Measurements from ENCODE around the gene UBE2V1. TPM values are rescaled to one million over a fixed set of nuclear protein-coding genes. Genes with fewer than 3 reads are reported as not detected.

The UBE2V1 gene
- total RNA-seq, 4 donors from 2014 or later = 80.5 to 162 (median 99.0) TPM

DNA sequence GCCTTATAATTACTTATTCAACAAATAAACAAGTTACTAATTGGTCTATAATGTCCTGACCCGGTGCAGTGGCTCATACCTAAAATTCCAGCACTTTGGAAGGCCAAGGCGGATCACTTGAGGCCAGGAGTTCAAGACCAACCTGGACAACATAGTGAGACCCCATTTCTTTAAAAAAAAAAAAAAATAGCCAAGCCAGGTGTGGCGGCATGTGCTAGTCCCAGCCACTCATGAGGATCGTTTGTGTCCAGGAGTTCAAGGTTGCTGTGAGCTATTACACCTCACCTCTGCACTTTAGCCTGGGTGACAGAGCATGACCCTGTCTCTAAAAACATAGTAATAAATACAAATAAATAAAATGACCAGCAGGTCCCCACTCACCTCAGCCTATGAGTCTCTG, 9.8 kb upstream of the UBE2V1 start:
- peak in 1 of 2 donors; percentile 34 for DNase-seq (ENCODE audit: low spot score in 2 of 2)
- Histone ChIP-seq H3K27me3 (no peaks in the 10 kb centered on the region), H3K9me3 (no peaks in the 10 kb centered on the region), H3K36me3 (peaks cover 45% of the 10 kb centered on the region), H3K4me1 (peaks cover 18% of the 10 kb centered on the region), H3K27ac (no peak overlapping the region), H3K4me3 (no peak overlapping the region)
- 85% methylated on average over 4 of the region's 4 CpGs for WGBS
- TF ChIP-seq POLR2AphosphoS5 (IDR thresholded peaks at IDR 0.05) = no peak
- TF ChIP-seq, protein P1, sequence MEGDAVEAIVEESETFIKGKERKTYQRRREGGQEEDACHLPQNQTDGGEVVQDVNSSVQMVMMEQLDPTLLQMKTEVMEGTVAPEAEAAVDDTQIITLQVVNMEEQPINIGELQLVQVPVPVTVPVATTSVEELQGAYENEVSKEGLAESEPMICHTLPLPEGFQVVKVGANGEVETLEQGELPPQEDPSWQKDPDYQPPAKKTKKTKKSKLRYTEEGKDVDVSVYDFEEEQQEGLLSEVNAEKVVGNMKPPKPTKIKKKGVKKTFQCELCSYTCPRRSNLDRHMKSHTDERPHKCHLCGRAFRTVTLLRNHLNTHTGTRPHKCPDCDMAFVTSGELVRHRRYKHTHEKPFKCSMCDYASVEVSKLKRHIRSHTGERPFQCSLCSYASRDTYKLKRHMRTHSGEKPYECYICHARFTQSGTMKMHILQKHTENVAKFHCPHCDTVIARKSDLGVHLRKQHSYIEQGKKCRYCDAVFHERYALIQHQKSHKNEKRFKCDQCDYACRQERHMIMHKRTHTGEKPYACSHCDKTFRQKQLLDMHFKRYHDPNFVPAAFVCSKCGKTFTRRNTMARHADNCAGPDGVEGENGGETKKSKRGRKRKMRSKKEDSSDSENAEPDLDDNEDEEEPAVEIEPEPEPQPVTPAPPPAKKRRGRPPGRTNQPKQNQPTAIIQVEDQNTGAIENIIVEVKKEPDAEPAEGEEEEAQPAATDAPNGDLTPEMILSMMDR (IDR thresholded peaks at IDR 0.05) = no peak
- no peak for TF ChIP-seq EP300 (IDR thresholded peaks at IDR 0.05)
- TF ChIP-seq POLR2A (IDR thresholded peaks at IDR 0.05) = no peak

DNA sequence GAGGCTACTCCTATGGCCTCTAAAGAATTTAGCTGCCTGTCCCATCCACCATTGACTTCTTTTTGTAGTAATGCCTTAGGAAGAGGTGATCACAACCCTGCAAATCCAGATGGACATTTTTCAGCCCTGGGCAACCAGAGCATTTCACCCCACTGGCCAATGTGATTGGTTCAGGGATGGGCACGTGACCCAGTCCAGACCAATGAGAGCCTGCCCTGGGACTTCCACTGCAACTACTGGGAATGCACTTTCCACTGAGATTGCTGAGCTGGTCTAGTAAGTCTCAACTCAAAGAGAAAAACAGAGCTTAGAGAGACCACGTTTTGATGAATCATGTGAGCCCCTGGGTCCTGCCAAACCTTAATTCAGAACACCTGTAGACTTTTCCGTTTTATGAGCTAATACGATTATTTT, 8.9 kb upstream of the UBE2V1 start:
- peaks cover 38% of the 10 kb centered on the region for H3K36me3 ChIP-seq
- no peak overlapping the region for H3K27ac ChIP-seq
- TF ChIP-seq, protein P1 (IDR thresholded peaks at IDR 0.05) = no peak
- no peak for TF ChIP-seq POLR2AphosphoS5 (IDR thresholded peaks at IDR 0.05)
- no peak for TF ChIP-seq POLR2A (IDR thresholded peaks at IDR 0.05)
- no peak for TF ChIP-seq EP300 (IDR thresholded peaks at IDR 0.05)
- DNase-seq (ENCODE audit: low spot score in 2 of 2) = peak in 1 of 2 donors; percentile 58
- no peak overlapping the region for H3K4me3 ChIP-seq
- 71% methylated on average over 4 of the region's 4 CpGs for WGBS
- no peaks in the 10 kb centered on the region for H3K9me3 ChIP-seq
- H3K4me1 ChIP-seq = peaks cover 17% of the 10 kb centered on the region
- no peaks in the 10 kb centered on the region for H3K27me3 ChIP-seq

DNA sequence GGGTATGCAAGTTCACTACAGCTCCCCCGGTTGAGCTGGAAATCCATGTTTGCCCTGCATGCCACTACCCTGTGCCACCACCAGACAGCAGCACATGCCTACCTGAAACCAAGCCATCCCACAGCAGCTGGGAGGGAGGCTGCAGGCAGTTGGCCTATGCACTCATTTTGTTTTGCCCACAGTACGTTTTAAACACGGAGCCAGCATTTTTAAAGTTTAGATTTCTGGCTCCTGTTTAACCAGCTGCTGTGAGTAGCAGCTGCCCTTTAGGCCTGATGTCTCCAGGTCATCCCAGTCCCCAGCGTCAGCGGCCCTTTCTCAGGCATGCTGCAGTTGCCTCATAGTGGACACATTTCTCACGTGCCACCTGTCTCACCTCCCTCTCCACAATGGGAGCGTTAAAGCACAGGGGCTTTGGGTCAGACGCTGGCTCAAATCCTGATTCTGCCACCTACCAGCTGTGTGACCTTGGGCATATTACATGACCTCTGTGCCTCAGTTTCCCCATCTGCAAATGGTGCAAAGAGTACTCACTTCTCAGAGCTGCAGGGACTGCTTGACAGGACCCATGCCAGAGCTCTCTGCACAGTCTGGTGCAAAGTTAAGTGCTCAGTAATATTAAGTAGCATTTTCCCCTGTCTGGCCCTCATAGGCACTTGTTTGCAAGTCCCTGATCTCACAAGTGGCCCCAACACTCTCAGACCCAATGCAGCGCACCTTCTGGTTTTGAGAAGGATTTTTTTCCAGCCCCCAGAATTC, 8.2 kb upstream of the UBE2V1 start:
- TF ChIP-seq, protein P1 (IDR thresholded peaks at IDR 0.05) = peak; percentile 73 to 77
- no peak for TF ChIP-seq POLR2AphosphoS5 (IDR thresholded peaks at IDR 0.05)
- peak in 1 of 2 donors; percentile 75 for DNase-seq (ENCODE audit: low spot score in 2 of 2)
- Histone ChIP-seq H3K36me3 (peaks cover 31% of the 10 kb centered on the region), H3K27ac (peak overlapping the region; percentile 14), H3K9me3 (no peaks in the 10 kb centered on the region), H3K4me1 (peaks cover 15% of the 10 kb centered on the region), H3K27me3 (no peaks in the 10 kb centered on the region), H3K4me3 (no peak overlapping the region)
- WGBS = 41% methylated on average over 9 of the region's 9 CpGs

DNA sequence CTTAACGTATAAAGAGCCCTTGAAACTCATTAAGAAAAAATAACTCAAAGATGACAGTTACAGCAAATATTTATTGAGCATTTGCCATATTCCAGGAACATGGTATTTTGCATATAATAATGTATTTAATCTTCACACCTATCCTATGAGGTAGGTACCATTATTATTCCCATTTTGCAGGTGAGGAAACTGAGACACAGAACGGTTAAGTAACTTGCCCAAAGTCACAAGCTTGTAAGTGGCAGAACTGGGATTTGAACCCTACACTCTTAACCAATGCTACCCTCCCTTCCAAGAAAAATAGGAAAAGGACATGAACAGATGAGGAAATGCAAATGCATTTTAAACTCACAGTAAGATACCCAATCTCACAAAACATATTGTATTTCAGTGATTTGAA, 5.3 kb upstream of the UBE2V1 start:
- 74% methylated on average over 2 of the region's 2 CpGs for WGBS

More for the DNA sequence above, 5.3 kb upstream of the UBE2V1 start:
- TF ChIP-seq EP300 (IDR thresholded peaks at IDR 0.05) (no peak), POLR2A (IDR thresholded peaks at IDR 0.05) (no peak), POLR2AphosphoS5 (IDR thresholded peaks at IDR 0.05) (no peak)
- TF ChIP-seq, protein P1 (IDR thresholded peaks at IDR 0.05) = no peak
- Histone ChIP-seq H3K9me3 (no peaks in the 10 kb centered on the region), H3K27ac (no peak overlapping the region), H3K36me3 (peaks cover 2% of the 10 kb centered on the region), H3K4me1 (peaks cover 41% of the 10 kb centered on the region), H3K27me3 (no peaks in the 10 kb centered on the region), H3K4me3 (no peak overlapping the region)
- DNase-seq (ENCODE audit: low spot score in 2 of 2) = no peak

Data from suprapubic skin (tissue), 4 donors.